K562 (cell line): ENCODE results near the gene GAP43. TPM values are rescaled to one million over a fixed set of nuclear protein-coding genes. Genes with fewer than 3 reads are reported as not detected.

ENCODE experiments used
- BRF1 ChIP-seq: IDR thresholded peaks from 3 replicates; pipeline ENCODE4 v1.6.1; 2011; ENCODE audit warnings: borderline replicate concordance, mild to moderate bottlenecking; ENCODE audit not compliant: insufficient read length; ENCODE audit errors: extremely low read depth
- CUX1 ChIP-seq: fragments of 200-800 bp; sonication (Bioruptor generic); IDR thresholded peaks from 2 replicates; pipeline ENCODE4 v1.6.1; 2016; ENCODE audit warnings: missing genetic modification characterization, missing compliant biosample characterization
- ELF4 ChIP-seq: fragments of 450-650 bp; formaldehyde crosslinking; IDR thresholded peaks from 2 replicates; pipeline ENCODE4 v1.4.0; 2022; ENCODE audit warnings: missing genetic modification characterization
- NONO ChIP-seq, 2 experiments: fragments of 200-400 bp in 1 of 2; fragments of 450-650 bp in 1 of 2; formaldehyde crosslinking in 1 of 2; IDR thresholded peaks; 2 replicates each; pipeline ENCODE4 v1.6.1; 2017; ENCODE audit warnings: low read depth in 2 of 2, mild to moderate bottlenecking in 2 of 2, moderate library complexity in 2 of 2, low read length in 1 of 2
- ZBTB2 ChIP-seq: fragments of 450-650 bp; IDR thresholded peaks from 2 replicates; pipeline ENCODE4 v1.6.1; 2016; ENCODE audit warnings: antibody characterized with exemption
- polyA plus RNA-seq, 8 experiments: library from polyadenylated mRNA; depleted of rRNA in 4 of 8; stranded (reverse) in 5 of 8; unstranded in 3 of 8; fragments of >200 nt; fragmentation: Nextera tagmentation in 2 of 8; fragmentation: Illumina TruSeq in 1 of 8; extraction: Ambion mirVana in 2 of 8; extraction: Trizol in 1 of 8; gene quantifications; 2 replicates each; pipeline versions ENCODE4 v1.2.1 to v1.2.3, GENCODE V29; 2011 to 2014; ENCODE audit warnings: inconsistent platforms in 1 of 8, missing spikeins in 1 of 8
- total RNA-seq, 7 experiments: library from RNA; depleted of rRNA in 6 of 7; stranded (reverse); fragments of >200 nt in 6 of 7; fragmentation: Illumina TruSeq in 2 of 7; extraction: Trizol in 2 of 7; gene quantifications; 2 replicates each; pipeline versions ENCODE4 v1.2.1 to v1.2.3, GENCODE V29; 2011 to 2021; ENCODE audit warnings: low replicate concordance in 1 of 7

GAP43 gene
- total and polyA plus RNA-seq, 9 of the 15 experiments (the other 6 are each of a cell fraction or from before 2014, with no cell fraction given) = 0.04 to 0.11 (median 0.09) TPM; not detected in 6

GRCh38 chr3:115663414-115663813, 40.1 kb downstream of the GAP43 start (continued):
- TF ChIP-seq CUX1 (CRISPR knock-in tag) (no peak), BRF1 (no peak), ELF4 (CRISPR knock-in tag) (no peak), ZBTB2 (no peak), NONO (IDR thresholded peaks at IDR 0.05; ENCODE audit: low read depth in 2 of 2, low read length in 1 of 2) (no peak)
- TF ChIP-seq, all 486 proteins: peak for 0
